IPS-15b (cell line): ENCODE measurements around the gene PHF13.
"Not testable (repeated sequence)": the region's sequence is repeated elsewhere in the genome, so short reads cannot be mapped to it uniquely, and the experiment has no call there.

Source experiments
- H3K27me3 ChIP-seq: one replicate; pipeline ENCODE4 v1.6.1; 2013; ENCODE audit warnings: low read length; ENCODE audit not compliant: control insufficient read depth, insufficient read depth
- H3K36me3 ChIP-seq: one replicate; pipeline ENCODE4 v1.6.1; 2013; ENCODE audit warnings: low read length; ENCODE audit not compliant: control insufficient read depth, insufficient read depth
- H3K4me1 ChIP-seq: one replicate; pipeline ENCODE4 v1.6.1; 2013; ENCODE audit warnings: mild to moderate bottlenecking, low read length; ENCODE audit not compliant: control insufficient read depth, insufficient read depth
- H3K4me3 ChIP-seq: one replicate; pipeline ENCODE4 v1.5.1; 2013; ENCODE audit warnings: low read depth, low read length
- H3K9ac ChIP-seq: one replicate; pipeline ENCODE4 v1.6.1; 2013; ENCODE audit warnings: low read depth, mild to moderate bottlenecking, low read length
- H3K9me3 ChIP-seq: one replicate; pipeline ENCODE4 v1.6.1; 2013; ENCODE audit warnings: mild to moderate bottlenecking, low read length; ENCODE audit not compliant: control insufficient read depth, insufficient read depth

PHF13 gene

GRCh38 chr1:6662468-6662867, 48.9 kb downstream of the PHF13 start:
- H3K9me3 ChIP-seq, H3K4me1 ChIP-seq, H3K9ac ChIP-seq, H3K4me3 ChIP-seq, H3K27me3 ChIP-seq: not testable (repeated sequence)
- H3K36me3 ChIP-seq = peaks cover 15% of the 10 kb centered on the region

- Histone ChIP-seq H3K9ac (no peak overlapping the region), H3K4me1 (no peaks in the 10 kb centered on the region), H3K27me3 (no peaks in the 10 kb centered on the region), H3K36me3 (peaks cover 17% of the 10 kb centered on the region), H3K9me3 (no peaks in the 10 kb centered on the region), H3K4me3 (no peak overlapping the region)
These were observed 53.2 kb downstream of the PHF13 start for GRCh38 chr1:6666696-6667095.

GRCh38 chr1:6667139-6667538, 53.6 kb downstream of the PHF13 start:
- Histone ChIP-seq H3K4me3 (no peak overlapping the region), H3K9ac (no peak overlapping the region), H3K27me3 (no peaks in the 10 kb centered on the region), H3K36me3 (peaks cover 15% of the 10 kb centered on the region), H3K4me1 (no peaks in the 10 kb centered on the region), H3K9me3 (no peaks in the 10 kb centered on the region)

GRCh38 chr1:6668503-6668902, 55.0 kb downstream of the PHF13 start:
- Histone ChIP-seq H3K4me3 (no peak overlapping the region), H3K36me3 (peaks cover 20% of the 10 kb centered on the region), H3K4me1 (no peaks in the 10 kb centered on the region)

GRCh38 chr1:6672558-6672957, 59.0 kb downstream of the PHF13 start:
- no peaks in the 10 kb centered on the region for H3K4me1 ChIP-seq
- H3K9ac ChIP-seq = no peak overlapping the region
- H3K9me3 ChIP-seq = no peaks in the 10 kb centered on the region
- H3K4me3 ChIP-seq = no peak overlapping the region
- H3K27me3 ChIP-seq = no peaks in the 10 kb centered on the region
- peaks cover 22% of the 10 kb centered on the region for H3K36me3 ChIP-seq

More at GRCh38 chr1:6668503-6668902, 55.0 kb downstream of the PHF13 start:
- no peak overlapping the region for H3K9ac ChIP-seq
- no peaks in the 10 kb centered on the region for H3K9me3 ChIP-seq
- H3K27me3 ChIP-seq = no peaks in the 10 kb centered on the region
